Measurements from ENCODE around the gene TCF12.
"Not testable (repeated sequence)": the region's sequence is repeated elsewhere in the genome, so short reads cannot be mapped to it uniquely, and the experiment has no call there.

The TCF12 gene

DNA sequence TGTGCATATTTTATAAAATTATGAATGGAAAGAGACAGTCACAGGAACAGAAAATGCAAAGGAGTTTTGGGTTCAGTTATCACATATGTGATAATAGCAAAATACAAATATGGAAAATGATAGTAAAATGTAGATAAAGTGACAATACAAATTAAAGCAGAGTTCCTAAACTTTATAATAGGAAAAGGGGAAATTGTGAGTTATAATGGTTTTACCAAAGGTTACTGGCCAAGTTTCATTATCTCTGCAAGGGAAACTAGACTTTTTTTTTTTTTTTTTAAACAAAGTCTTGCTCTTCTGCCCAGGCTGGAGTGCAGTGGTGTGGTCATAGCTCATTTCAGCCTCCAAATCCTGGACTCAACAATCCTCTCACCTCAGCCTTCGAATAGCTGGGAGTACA is 229.2 kb downstream of the TCF12 start:
- no peak for DNase-seq

DNA sequence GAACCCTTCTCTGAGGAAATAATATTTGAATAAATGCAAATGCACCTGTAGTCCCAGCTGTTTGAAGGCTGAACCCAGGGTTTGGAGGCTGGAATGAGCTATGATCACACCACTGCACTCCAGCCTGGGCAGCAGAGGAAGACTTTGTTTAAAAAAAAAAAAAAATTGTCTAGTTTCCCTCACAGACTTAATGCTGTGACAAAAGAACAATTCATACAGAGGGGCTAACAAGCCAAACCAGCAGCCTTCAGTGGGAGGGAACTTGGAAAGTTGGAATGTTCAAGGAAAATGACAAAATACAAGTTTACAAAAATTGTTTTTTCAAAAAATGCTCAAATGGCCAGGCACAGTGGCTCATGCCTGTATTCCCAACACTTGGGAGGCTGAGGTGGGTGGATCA is 229.8 kb downstream of the TCF12 start:
- no peak for DNase-seq

DNA sequence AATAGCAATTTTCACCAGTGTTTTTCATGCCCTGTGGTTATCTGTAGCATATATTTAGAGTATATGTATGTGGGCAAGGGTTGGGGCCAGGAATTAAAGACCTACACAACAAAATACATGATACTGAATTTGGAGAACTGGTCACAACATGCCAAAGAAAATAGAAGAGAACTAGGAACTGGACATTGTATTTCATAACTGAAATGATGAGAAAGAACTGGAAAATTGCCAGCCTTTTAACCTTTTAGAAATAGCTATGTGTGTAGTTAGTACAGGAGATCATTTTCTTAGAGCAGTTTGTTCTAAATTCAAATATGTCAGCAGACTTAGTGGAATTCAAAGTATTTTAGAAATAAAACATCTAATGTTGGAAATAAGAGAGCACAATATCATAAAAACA is 230.8 kb downstream of the TCF12 start:
- no peak for DNase-seq

DNA sequence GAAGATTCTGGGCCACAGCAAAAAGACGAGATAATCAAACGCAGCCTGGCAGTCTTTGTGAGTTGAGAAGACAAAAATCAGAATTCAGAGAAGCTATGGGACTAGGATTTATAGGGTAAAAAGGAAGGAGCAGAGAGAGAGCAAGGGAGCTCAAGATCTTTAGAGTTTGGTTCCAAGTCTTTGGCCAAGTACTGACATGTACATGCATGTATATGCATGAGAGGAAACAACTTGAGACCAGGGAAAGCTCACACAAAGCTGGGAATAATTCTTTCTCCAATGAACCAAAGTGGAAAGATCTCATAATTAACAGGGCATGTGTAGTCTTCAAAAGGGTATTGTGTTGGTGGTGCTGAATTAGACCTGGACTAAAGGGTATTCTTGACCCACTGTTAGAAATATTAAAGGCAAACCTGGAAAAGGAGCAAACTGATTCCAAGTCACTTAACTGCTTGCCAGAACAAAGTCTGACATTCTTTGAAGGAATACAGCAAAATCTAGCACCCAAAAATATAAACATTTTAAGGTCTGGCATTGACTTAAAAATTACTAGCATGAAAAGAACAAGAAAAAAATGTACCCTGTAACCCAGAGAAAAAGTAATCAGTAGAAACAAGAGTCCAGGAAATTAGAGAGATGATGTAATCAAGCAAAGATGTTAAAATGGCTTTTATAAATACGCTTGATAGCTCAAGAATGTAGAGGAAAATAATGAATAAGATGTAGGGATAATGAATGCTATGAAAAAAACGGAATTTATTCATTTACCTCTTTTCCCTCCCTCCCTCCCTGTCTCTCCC is 231.8 kb downstream of the TCF12 start:
- DNase-seq, result no peak

DNA sequence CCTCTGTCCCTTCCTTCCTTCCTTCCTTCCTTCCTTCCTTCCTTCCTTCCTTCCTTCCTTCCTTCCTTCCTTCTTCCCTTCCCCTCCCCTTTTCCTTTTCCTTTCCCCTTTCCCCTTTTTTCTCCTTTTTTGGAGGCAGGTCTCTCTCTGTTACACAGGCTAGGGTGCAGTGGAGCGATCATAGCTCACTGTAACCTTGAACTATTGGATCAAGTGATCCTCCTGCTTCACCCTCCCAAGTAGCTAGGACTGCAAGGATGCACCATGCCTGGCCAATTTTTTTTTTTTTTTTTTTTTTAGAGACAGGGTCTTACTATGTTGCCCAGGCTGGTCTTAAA is 232.4 kb downstream of the TCF12 start:
- not testable (repeated sequence) for DNase-seq

DNA sequence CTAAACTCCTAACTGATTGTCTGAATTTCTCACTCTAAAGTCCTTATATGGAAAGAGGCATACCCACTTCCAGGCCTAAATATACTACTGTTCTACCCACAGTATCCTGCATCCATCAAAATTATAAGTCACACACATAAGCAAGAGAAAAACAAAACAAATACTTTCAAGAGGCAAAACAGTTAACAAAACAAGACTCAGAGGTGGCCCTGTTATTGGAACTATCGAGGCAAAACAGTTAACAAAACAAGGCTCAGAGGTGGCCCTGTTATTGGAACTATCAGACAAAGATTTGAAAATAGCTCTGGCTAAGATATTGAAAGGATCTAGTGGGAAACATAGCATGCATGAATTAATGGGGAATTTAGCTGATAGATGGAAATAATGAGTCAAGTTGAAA is 233.7 kb downstream of the TCF12 start:
- DNase-seq, result no peak

DNA sequence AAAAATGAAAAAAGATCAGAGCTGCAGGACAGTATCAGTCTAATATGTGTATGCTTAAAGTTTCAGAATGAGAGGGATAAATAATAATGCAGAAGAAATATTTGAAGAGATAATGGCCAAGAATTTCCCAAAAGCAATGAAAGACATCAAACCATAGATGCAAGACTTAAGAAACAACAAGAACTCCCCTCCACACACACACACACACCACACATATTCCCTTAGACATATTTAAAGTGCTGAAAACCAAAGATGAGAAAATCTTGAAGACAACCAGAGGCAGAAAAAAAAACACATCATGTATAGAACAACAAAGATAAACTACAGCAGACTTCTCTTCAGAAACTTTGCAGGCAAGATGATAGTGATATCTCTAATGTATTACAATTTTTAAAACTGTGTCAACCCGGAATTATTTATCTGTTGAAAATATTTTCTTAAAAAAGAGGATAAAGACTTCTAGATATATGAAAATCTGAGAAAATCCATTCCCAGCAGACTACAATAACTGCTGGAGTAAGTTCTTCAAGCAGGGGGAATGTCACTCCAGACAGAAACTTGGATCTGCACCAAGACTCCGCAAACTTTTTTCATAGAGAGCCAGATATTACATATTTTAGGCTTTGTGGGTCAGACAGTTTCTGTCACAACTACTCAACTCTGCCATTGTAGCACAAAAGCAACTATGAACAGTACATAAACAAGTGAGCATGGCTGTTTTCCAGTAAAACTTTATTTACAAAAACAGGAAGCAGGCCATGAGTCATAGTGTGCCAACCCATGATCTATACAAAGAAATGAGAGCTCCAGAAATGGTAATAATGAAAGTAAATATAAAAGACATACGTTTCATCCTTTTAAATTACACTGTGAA is 234.5 kb downstream of the TCF12 start:
- DNase-seq, result peak; percentile 6

DNA sequence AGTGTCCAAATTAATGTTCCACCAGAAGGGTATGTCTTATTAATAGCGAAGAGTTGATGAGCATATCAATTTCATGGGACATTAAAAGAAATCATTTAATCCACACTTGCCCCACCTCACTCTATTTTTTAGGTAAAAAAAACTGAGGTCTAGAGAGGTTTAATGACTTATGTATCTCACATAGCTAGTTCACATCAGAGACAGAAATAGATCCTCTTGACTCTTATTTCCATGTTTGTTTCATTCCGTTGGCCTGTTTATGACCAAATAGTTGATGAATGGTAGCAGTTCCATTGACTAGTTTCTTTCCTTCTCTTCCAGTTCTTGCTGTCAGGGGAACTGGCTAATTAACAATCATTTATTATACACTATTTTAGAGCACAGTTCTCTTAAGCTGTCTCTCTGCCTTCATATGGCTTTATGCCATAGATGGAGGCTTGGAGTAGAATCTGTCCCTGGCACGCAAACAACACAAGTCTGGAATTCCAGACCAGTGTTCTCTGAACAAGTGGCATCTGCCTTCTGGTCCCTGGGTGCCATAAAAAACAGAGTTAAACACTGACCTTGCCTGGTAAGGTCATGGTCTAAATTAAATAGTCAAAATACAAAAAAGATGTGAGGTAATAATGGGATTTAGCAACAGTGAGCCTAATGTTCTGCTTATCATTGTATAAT is 237.9 kb downstream of the TCF12 start:
- DNase-seq, result no peak

DNA sequence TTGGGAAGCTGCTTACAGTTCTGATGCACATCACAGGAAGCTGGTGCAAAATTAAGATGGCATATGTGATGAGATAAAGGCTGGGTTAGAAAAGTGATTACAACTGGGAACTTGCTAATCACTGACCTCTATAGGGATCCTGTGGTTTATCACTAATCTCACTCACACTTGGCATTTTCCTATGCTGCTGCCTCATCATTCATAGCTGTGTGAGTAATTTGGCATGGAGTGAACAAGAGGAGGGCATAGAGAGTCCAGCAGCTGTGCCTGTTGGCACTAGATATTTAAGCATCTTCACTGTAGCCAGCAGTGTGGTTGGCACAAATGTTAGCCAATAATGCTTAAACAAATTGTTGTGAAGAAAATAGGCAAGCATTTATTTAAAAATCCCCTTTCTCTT is 240.1 kb downstream of the TCF12 start:
- no peak for DNase-seq

DNA sequence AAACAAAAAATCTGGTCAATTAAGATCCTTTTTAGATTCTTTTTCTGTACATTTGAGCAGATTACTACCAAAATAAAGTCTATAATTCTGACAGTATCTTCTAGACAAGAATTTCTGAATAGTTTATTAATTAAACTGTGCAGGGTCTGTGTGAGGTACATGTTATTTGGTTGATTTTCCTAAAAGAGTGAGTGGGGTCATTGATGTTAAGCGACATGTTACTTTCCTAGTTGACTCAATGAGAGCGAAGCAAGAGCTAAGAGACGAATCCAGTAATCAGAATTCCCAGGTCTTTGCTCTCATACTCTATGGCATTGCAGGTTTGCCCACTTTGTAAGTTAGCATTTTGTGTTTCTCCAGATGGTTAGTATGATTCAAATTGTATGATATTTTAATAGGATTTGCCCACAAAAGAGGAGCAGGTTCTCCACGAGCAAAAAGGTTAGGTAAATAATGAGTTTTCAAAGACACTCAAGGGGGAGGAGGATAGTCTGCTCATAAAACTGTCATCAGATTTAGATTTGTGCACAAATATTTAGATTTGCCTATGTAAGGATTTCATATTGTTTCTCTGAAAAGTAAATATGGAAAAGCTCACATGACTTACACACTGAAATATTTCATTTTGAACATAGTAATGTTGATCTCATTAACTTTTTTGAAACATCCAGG is 240.7 kb downstream of the TCF12 start:
- DNase-seq, result no peak

DNA sequence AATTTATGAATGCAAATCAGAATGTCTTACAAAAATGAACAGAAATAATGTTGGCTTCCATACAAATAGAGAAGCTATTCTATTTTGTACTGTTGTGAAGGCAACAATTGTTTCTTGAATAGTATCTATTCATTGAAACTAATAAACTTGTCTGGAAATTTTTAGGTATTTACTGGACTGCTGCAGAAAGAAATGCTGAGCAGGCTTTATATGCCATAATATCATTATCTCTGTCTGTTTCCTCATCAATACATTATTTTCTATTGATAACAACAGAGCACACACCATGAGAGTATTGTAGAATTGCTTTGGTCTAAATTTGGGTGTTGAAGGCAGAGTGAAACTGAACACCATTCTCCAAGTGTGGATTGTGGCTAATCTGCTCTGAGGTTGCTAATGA is 241.3 kb downstream of the TCF12 start:
- DNase-seq, result no peak

DNA sequence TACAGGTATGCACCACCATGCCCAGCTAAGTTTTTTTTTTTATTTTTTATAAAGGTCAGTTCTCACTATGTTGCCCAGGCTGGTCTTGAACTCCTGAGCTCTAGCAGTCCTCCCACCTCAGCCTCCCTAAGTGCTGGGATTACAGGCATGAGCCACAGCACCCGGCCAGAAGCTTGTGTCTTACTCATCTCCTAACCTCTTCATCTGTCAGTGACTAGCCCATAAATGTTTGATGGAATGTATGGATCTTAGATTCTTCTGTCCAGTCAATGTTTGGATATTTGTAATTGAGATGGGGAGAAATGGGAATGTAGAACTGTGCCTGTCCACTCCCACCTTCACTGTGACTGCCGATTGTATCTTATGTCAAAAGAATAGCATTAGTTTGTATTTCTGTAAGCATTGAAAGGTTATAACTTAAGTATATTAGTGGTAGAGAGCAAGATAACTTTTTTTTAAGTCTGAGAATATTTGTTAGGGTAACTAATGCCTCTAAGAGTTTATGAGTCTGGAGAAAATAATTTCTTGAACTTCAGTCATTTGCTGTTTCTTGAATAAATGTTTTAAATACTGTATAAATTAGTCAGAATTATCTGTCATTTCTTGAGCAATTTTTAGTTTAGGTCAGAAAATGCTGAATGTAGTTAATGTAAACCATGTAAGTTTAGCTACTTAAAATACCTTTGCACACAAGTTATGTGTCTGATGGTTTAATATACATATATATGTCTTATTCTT is 242.5 kb downstream of the TCF12 start:
- DNase-seq, result no peak

DNA sequence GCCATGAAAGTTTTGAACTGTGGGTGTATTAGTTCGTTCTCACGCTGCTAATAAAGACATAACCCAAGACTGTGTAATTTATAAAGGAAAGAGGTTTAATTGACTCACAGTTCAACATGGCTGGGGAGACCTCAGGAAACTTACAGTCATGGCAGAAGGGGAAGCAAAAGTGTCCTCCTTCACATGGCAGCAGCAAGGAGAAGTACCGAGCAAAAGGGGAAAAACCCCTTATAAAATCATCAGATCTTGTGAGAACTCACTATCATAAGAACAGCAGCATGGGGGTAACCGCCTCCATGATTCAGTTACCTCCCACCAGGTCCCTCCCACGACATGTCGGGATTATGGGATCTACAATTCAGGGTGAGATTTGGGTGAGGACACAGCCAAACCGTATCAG is 245.8 kb downstream of the TCF12 start:
- DNase-seq, result not testable (repeated sequence)

DNA sequence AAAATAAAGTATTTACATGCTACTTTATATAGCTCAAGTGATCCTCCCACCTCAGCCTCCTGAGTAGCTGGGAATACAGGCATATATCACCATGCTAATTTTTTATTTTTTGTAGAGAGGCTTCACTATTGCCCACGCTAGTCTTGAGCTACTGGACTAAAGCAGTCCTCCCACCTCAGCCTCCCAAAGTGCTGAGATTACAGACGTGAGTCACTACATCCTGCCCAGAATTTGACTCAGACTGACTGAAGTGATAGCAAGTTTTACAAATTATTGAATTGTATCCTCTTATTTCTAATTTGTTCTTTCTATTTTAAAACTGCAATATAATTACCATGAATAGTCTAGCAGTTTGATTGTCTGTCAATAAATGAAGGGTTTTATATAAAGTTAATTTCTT is 247.5 kb downstream of the TCF12 start:
- peak; percentile 8 for DNase-seq

DNA sequence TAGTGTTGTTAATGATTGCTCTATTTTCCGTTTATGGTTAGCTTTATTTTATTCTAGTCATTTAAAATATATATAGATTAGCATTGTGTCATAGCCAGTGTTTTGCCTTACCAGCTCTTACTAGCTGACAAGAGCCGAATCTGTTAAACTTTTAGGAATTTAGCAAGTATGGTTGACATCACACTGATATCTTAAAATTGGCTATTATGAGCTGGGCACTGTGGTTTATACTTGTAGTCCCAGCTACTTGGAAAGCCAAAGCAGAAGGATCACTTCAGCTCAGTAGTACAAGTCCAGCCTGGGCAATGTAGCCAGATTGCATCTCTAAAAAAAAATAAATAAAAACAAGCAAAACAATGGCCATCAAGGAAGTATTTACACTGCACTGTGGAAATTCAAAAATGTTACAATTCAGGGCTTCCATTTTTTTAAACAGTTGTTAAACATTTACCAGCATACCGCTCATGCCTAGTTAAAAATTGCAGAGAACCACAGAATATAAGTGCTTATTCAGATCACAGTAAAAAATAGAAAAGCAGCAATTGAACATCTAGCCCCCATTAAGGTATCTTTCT is 249.5 kb downstream of the TCF12 start:
- DNase-seq, result no peak

DNA sequence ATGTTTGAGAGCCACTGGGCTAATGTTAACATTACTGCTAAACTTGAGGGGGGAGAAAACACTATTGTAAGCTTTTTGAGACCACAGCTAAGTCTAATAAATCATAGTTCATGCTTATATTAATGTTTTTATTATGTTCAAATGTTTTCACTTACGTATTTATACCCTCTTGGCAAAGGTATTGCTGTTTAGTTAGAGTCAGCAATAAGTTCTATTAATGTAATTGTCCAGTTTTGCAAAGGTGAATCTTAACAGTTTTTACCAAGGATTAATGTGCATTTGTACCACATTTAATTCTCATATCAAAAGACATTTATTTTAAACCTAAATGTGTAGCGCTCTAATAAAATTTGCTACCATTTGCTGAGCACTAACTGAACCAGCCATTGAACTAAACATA is 251.2 kb downstream of the TCF12 start:
- DNase-seq, result no peak

DNA sequence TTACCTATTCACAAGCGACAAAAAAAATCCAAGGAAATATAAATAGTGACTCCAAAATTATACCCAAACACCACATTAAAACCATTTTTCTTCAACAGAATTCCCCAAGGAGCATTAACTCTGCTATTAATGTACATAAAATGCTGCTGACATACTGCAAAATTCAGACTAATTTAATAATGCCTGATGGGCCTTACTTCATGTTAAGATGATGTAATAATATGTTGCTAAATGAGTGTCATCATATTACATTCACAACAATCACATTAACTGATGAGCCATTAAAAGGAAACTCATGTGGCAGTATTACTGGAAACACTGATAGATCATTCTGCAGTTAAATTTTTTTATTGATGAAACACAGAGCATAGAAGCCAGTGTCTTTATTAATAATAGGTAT is 253.0 kb downstream of the TCF12 start:
- DNase-seq, result no peak

DNA sequence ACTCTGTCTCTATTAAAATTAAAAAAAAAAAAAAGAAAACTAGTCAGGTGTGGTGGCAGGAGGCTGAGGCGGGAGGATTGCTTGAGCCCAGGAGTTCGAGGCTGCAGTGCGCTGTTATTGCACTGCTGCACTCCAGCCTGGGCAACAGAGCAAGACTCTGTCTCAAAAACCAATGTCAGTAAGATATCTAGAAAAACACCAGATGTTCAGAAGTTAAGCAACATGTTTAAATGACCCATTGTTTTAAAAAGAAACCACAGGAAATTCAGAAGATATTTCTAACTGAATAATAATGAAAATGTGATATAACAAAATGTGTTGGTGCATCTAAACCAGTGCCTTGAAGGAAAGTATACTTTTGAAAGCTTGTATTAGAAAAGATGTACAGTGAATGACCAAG is 254.5 kb downstream of the TCF12 start:
- no peak for DNase-seq

DNA sequence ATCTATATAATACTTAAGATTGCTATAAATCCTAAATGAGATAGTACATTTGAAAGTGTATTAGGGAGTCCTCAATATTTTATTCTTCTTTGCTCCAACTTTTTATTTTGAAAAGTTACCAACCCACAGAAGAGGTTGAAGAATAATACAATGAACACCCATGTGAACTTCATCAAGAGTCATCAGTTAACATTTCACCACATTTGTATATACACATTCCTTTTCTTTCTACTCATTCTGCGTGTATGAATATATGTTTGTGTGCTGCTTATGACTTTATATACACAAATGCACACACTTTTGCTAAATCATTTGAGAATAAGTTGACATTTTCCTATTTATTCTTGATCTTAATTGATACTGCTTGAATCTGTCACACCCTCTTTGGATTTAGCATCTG is 264.6 kb downstream of the TCF12 start:
- DNase-seq, result no peak

DNA sequence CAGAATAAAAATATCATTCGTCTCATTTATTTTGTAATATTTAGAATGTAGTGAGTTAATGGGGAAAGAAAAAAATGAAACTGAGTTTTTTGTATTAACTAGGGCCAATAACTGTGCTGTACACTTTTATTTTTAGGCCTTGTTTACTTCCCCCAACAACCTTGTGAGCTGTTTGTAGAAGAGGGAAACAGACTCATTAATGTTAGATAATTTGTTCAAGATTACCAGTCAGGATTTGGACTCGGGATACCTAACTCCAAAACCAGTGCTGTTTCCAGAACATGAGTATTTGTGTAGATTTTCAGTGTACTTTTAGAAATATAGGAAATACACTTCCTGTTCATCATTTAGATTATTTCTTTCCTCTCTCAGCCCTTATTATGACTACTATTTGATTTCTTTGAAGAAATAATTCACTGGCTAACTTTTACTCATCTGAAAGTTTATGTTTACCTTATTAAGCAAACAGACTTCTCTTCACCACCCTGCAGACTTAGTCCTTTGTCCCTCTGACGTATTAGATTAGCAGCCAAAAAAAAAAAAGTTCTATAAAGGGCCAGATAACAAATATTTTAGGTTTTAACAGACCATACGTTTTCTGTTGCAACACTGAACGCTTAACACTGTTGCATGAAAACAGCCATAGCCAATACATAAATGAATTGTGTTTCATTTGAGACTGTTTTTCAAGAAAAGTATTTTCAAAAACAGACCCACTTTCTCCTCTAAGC is 265.3 kb downstream of the TCF12 start:
- DNase-seq, result no peak

DNA sequence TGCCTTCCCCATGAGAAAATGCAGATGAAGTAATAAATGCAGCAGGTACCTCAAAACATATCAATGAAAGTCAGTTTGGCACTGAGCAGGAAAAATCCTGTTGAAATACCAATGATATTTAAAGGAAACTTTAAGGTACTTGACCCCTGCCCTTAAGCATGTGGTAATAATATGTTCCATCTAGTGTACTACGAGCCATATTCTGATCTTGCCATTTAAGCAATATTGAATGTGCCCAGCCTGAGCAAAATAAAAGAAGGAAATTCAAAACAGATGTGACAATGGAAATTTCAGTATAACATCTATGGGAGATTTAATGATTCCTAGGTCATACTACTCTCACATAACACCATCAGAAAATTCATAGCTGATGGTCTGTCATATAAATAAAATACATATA is 266.1 kb downstream of the TCF12 start:
- DNase-seq, result no peak

All from stimulated activated CD4-positive, alpha-beta T cell treated with anti-CD3 and anti-CD28 coated beads, Interleukin-1b, Interleukin-23, amount 100 ng/mL, for 48 hours (primary cell).